Hindlimb muscle (tissue), 1 donor: ENCODE measurements around the gene DQX1. TPM values are rescaled to one million over a fixed set of nuclear protein-coding genes. Genes with fewer than 3 reads are reported as not detected.
A peak's percentile ranks its signal among the peaks of the same experiment; 100 is the strongest.

ENCODE experiments used
- DNase-seq: peaks from one replicate; pipeline ENCODE4 v3.0.0-alpha.2; 2013
- polyA plus RNA-seq: library from polyadenylated mRNA; unstranded; fragments of 120-200 nt; gene quantifications from one replicate; pipeline ENCODE4 v1.2.1, GENCODE V29; 2013; ENCODE audit not compliant: insufficient read length

Gene DQX1
- polyA plus RNA-seq, 1 donor, result 0.25 TPM

DNA sequence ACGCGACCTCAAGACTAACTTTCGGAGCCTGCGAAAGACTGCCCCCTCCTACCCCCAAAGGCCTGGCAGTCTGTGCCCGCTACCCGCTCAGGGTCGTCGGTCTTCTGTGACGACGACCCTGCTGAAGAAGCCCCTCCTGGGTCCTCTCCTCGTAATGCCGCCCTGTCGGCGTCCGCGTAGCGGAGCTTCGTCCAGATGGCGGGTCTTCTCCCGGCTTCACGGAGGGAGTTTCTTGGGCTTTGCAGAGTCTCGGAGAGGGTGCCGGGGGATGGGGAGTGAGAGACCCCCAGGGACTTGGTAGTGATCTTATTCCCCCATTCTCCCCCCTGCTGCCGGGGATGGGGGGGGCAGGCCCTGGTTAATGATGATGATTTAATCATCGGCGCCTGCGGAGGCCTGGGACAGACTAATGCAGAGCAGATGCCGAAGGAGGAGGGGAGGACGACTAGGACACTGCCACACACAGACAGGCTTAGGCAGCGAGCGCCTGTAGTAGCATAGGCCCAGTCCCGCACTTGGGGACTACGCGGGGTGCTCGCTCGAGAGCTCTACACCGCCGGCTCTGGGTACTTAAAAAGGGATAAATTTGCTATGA lies 18.0 kb downstream of the DQX1 start:
- DNase-seq, result no peak

GRCh38 chr2:74507145-74507925 lies 18.7 kb downstream of the DQX1 start, which contains the start of gene PCGF1:
PCGF1 (minus strand) TSS chr2:74507695; CDS start chr2:74507668, 27 bp downstream.
- DNase-seq, result peak; percentile 100

- no peak for DNase-seq
Measured at GRCh38 chr2:74505448-74506246, 20.4 kb downstream of the DQX1 start.

DNA sequence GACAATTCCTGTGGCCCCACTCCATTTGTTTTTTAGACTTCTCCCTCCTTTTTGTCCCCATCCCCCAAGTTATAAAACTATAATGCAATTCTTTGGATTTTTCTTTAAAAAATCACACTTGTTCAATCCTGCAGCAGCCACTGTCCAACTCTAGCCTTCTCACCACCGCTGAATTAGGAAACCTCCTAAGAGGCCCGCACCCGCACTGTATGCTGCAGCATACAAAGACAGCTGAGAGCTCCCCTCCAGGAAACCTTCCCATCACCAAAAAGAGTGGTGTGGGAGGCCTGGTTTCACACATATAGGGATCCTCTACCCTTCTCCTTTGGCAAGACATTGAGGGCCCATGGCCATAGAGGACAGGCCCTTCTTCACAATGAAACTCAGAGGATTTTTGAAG lies 21.4 kb downstream of the DQX1 start:
- DNase-seq, result no peak

- no peak for DNase-seq
Measured at GRCh38 chr2:74503506-74504475, 22.2 kb downstream of the DQX1 start.

DNA sequence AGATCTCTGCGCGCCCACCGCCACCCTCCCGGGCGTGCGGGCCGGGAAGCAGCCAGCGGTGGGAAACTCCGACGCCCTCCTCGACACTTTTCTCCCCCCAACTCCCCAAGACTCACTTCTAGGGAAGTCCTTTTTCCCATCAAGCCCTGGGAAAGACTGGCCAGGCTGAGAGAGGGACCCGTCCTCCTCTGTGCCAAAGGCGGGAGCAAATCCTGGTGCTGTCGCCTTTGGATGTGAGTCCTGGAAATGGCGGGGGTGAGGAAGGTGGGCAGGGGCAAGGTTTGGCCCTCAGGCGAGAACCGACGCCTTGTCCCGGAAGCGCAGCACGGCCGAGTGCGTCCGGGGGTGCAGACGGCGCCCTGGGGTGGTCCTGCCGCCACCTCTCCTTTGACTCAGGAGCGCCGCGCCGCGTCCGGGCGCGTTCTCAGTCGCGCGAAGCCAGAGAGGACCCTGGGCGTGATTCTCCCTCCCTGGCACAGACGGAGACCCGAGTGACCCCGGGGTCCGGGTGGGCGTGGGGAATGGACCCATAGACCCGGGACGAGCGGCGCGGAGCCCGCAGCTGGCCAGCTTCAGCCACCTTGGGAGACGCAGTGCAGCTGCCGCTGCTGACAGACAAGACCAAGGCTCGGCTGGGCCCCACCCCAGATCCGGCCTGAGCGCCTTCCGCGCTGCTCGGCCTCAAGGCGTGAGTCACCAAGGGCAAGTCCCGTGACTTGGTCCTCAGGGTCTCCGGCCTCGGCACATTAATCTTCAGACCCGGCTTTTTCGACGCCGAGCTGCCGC lies 23.1 kb downstream of the DQX1 start:
- DNase-seq, result peak; percentile 66

DNA sequence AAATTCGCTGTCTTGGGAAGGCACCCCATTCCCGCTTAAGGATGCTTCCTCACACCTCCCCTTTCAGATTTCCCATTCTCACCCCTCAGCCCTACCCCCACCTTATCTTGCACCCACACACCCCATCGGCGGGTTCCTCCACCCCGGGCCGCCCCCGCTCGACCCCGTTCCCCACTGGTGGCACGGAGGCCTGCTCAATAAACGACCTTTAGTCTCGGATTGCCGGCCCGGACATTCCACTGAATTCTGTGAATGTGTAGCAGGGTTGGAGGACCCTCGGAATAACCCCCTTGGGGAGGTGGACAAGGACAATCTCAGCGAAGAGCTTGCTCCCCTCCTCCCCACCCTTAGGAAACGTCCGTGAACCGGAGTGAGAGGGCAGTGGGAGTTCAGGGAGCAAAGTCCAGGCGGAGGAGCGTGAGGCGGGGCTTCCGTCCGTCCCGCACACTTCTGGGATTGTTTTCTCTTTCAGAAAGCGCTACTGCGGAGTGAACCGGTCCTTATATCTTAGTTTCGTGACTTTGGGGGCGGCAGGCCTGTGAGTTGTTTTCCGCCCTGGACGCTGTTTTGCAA lies 23.8 kb downstream of the DQX1 start:
- peak; percentile 29 for DNase-seq

DNA sequence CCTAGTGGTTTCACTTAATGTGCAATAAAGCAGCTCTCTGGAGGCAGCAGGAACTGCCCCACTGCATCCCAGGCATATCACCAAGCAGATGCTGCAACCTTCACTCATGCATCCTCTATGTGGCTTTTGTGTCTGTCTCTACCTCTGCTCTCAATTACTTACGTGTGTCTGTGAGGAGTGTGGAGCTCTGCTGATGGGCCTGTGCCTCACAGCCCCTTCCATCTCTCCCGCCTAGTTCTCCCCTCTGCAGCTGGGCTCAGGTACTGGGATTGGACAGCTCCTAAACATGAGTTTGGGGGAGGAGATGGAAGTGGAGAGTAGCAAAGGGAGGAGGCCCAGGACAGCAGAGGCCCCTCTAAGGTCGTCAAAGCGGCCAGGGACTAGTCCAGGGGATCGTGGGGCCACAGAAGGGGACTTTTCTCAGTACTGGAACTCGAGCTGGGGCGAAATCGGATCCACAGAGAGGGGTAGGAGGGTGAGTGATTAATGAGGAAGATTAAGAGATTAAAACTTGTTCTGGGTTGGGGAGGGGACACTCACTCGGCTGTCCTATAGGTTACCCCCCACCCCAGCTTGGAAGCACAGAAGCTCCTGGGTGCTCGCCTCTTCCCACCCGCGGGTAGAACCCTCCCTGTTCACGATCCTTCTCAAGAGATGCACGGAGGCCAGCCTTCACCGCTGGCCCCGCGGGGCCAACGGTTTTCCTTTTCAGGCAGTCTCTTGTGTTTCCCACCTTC lies 24.5 kb downstream of the DQX1 start:
- no peak for DNase-seq

GRCh38 chr2:74500578-74500946 lies 25.5 kb downstream of the DQX1 start:
- DNase-seq, result no peak

DNA sequence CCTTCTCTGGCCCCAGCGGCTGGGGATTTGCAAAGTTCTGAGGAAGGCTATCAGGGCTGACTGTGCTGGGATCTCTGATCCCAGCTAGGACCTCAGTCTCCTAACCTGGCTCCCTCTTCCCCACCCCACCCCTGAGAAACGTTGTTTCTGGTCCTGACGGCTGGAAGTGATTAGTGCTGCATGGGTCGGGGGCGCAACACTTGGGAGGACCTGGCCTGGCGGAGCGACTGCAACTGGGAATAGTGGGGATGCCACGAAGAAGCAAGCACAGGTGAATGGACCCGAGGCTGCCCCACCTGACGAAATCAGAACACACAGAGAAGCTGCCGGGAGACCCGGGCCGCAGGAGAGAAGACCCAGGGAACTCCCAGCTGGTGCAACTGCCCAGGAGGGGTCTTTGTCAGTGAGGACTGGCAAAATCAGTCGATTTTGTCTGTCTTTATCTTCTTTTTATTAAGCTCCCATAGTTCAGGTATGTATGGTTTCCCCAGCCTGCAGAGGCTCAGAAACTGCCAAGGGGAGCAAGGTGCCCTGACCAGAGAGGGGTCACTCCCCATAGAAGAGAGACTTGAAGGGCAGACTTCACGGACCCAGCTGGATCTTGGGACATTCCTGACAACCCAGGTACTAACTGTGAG lies 26.0 kb downstream of the DQX1 start:
- no peak for DNase-seq

DNA sequence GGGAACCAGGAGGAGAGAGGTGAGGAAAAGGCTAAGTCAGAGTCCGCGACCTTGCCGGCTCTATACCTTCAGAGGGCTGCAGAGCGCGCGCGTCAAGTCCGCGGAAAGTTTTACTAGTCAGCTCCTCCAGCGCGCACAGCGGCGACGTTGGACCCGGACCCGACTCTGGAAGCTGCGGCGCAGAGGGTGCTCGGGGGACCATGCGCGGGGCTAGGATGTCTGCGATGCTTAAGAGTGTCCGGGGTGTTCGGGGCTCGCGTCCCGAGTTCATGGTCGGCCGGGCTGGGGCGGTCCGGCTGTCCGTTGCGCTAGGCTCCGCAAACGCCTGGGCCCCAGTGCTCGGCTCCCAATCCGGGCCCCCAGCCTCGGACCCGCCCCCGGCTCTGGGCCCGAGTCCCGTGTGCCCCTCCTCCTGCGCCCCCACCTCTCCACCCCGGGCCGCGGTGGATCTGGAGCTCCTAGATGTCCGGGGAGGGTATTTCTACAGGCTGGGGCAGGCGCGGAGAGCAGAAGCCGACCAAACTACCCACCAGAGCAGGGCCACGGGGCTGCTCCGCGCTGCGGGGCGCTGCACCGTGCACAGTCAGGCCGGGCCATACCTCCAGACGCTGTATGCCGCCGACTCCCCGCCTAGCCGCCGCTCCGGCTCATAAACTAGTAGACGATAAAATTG lies 26.6 kb downstream of the DQX1 start, which contains the start of gene LBX2:
Gene LBX2 (minus strand): TSS at position 337 of the 673 bp plus-strand sequence. CDS start 66 bp downstream, at position 271.
- DNase-seq, result peak; percentile 27

GRCh38 chr2:74498500-74499266 lies 27.3 kb downstream of the DQX1 start:
- DNase-seq, result peak; percentile 19

- no peak for DNase-seq
Measured at GRCh38 chr2:74497777-74498499, 28.1 kb downstream of the DQX1 start.

DNA sequence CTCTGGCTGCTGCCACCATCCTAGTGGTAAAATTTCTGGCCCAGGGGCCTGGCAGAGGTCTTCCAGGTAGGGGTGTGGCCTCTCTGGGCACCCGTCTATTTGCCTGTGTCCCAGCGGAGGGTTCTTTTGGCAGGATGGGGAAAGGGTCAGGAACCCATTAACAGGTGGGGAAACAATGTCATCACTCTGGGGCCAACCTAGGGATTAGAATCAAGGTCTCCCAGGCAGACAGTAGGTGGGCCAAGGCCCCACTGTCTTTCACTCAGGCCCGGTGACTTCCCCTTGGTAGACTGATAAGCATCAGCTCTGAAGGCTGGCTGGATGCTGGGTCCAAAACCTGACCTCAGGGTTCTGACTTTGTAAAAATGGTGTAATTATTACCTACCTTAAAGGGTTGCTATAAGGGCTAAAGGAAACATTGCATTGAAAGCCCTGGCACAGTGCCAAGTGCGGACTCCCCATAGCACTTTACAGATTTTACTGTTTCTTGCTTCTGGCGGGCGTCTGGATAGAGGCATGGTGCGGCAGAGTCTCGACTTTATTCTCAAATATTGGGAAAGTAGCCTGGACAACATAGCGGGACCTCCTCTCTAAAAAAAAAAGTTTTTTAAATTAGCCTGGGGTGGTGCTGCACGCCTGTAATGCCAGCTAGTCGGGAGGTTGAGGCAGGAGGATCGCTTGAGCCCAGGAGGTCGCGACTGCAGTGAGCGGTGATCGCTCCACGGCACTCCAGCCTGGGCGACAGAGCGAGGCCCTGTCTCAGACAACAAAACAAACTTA lies 28.8 kb downstream of the DQX1 start:
- DNase-seq, result no peak

DNA sequence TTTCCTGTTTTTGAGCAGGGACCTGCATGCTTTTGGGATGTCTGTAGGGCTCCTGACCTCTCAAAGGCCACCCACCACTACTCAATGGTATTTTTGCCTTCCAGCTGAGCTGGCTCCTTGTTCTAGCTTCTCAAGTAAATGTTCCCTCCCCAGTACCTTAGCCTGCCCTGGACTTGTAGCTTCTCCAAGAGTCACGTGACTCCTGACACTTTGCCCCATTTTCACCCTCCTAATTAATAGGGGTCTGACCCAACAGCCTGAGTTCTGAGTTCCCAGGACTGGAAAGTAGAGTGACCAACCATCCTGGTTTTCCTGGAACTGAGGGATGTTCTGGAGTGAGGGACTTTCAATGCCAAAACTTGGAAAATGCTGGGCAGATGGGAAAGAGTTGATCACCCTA lies 30.6 kb downstream of the DQX1 start:
- no peak for DNase-seq

- DNase-seq, result no peak
Measured at GRCh38 chr2:74493546-74493945, 32.5 kb downstream of the DQX1 start.
